Right lobe of liver (tissue), 6 donors: ENCODE measurements around the gene NEDD9. TPM values are rescaled to one million over a fixed set of nuclear protein-coding genes. Genes with fewer than 3 reads are reported as not detected.
A peak's percentile ranks its signal among the peaks of the same experiment; 100 is the strongest.

Experiments used
- ATAC-seq, 4 donors: fragments of 200-7000 bp; cut with Tn5 transposase; one replicate each; pipeline ENCODE4 v1.9.1; 2020; ENCODE audit warnings: mild to moderate bottlenecking in 4 of 4, moderate library complexity in 4 of 4
- DNase-seq, 3 donors: peaks; one replicate each; pipeline ENCODE4 v3.0.0-alpha.2; 2020
- H3K27ac ChIP-seq, 3 donors: fragments of 200-600 bp; one replicate each; pipeline ENCODE4 v1.8.0; 2022
- H3K27me3 ChIP-seq, 2 donors: fragments of 200-600 bp; one replicate each; pipeline ENCODE4 v1.8.0; 2022
- H3K36me3 ChIP-seq, 4 donors: fragments of 200-600 bp; sonication (generic) in 1 of 4; one replicate each; pipeline versions ENCODE4 v1.5.1 to v1.8.0; 2017 to 2022; ENCODE audit warnings: control low read depth in 1 of 4
- H3K4me1 ChIP-seq, 4 donors: fragments of 200-600 bp; sonication (generic) in 1 of 4; one replicate each; pipeline versions ENCODE4 v1.5.1 to v1.8.0; 2017 to 2022; ENCODE audit warnings: control low read depth in 1 of 4
- H3K4me3 ChIP-seq, 3 donors: fragments of 200-600 bp; one replicate each; pipeline ENCODE4 v1.8.0; 2022
- H3K9me3 ChIP-seq, 4 donors: fragments of 200-600 bp; sonication (generic) in 1 of 4; one replicate each; pipeline versions ENCODE4 v1.5.1 to v1.8.0; 2017 to 2022; ENCODE audit warnings: control low read depth in 1 of 4
- CTCF ChIP-seq, 4 donors: fragments of 200-600 bp in 3 of 4; fragments of 450-650 bp in 1 of 4; IDR thresholded peaks; one replicate each; pipeline versions ENCODE4 v1.5.1 to v1.8.0; 2016 to 2022; ENCODE audit warnings: antibody characterized with exemption in 4 of 4, mild to moderate bottlenecking in 2 of 4
- POLR2A ChIP-seq: fragments of 450-650 bp; IDR thresholded peaks from one replicate; pipeline ENCODE4 v1.6.1; 2017; ENCODE audit warnings: antibody characterized with exemption, mild to moderate bottlenecking
- WGBS: methylation state at CpG from one replicate; pipeline ENCODE4 v1.1.6; 2018; ENCODE audit warnings: low coverage, low lambda C conversion rate; ENCODE audit not compliant: insufficient coverage; ENCODE audit errors: missing lambda C conversion rate; 5-methylcytosine and 5-hydroxymethylcytosine counted together
- intact Hi-C, 2 donors: fragments of 100-400 bp; cut with DNase I; formaldehyde crosslinking; loops; one replicate each; pipeline versions ENCODE4 v1.11.2 to v1.14.1; 2022
- total RNA-seq, 6 experiments: library from RNA; depleted of rRNA in 2 of 6; stranded (reverse); fragments of >200 nt in 2 of 6; fragmentation: NEBNext Ultra II Directional in 3 of 6; extraction: Animal tissue kit (Norgen Biotek cat#: 25700) in 3 of 6; gene quantifications; one replicate each; pipeline versions ENCODE4 v1.1.0 to v1.2.4, GENCODE V29; 2016 to 2023
- donor health status: DM: no; HTN: yes; CAD: no.
- donor health status: DM: no; HTN: no; CAD: no.
- donor health status: DM: no; HTN: no; CAD: no.
- donor health status: DM: no; HTN: yes; CAD: no.
- donor health status: DM: no; HTN: yes; CAD: no.

The NEDD9 gene
- total RNA-seq, 6 experiments from 2014 or later = 5.1 to 59.8 (median 26.2) TPM

GRCh38 chr6:11264100-11264499 lies 31.6 kb upstream of the NEDD9 start:
- Histone ChIP-seq H3K27me3 (no peaks in the 10 kb centered on the region), H3K4me3 (no peak overlapping the region), H3K4me1 (peaks cover 0 to 5% (median under 1%) of the 10 kb centered on the region in 4 donors), H3K27ac (peak overlapping the region; percentile 6 to 69 (median 64)), H3K36me3 (no peaks in the 10 kb centered on the region), H3K9me3 (no peaks in the 10 kb centered on the region)
- DNase-seq = no peak
- TF ChIP-seq CTCF (IDR thresholded peaks at IDR 0.05) (no peak), POLR2A (no peak)
- 100% methylated on average over 2 of the region's 6 CpGs for WGBS
- intact Hi-C loops = no loop called here
- no peak for ATAC-seq

GRCh38 chr6:11263291-11263775 lies 30.9 kb upstream of the NEDD9 start:
- TF ChIP-seq POLR2A (peak; percentile 30), CTCF (IDR thresholded peaks at IDR 0.05) (no peak)
- peak; percentile 58 to 72 (median 70) for DNase-seq

GRCh38 chr6:11262242-11262641 lies 29.8 kb upstream of the NEDD9 start:
- ATAC-seq (no peak), DNase-seq (no peak)
- WGBS = 94% methylated on average over 4 of the region's 4 CpGs
- Histone ChIP-seq H3K4me1 (peaks cover 0 to 5% (median 0%) of the 10 kb centered on the region in 4 donors), H3K4me3 (no peak overlapping the region), H3K27ac (no peak overlapping the region), H3K27me3 (no peaks in the 10 kb centered on the region), H3K9me3 (no peaks in the 10 kb centered on the region), H3K36me3 (no peaks in the 10 kb centered on the region)
- no peak for TF ChIP-seq POLR2A
- TF ChIP-seq CTCF (IDR thresholded peaks at IDR 0.05) = no peak
- intact Hi-C loops = no loop called here

More at GRCh38 chr6:11263291-11263775, 30.9 kb upstream of the NEDD9 start:
- H3K27ac ChIP-seq = peak overlapping the region; percentile 63 to 69 (median 64)
- intact Hi-C loops = no loop called here
- peaks cover 0 to 5% (median 0%) of the 10 kb centered on the region in 4 donors for H3K4me1 ChIP-seq
- no peaks in the 10 kb centered on the region for H3K36me3 ChIP-seq
- 15% methylated on average over 5 of the region's 5 CpGs for WGBS
- H3K4me3 ChIP-seq = no peak overlapping the region
- peak; percentile 89 to 96 (median 92) for ATAC-seq
- H3K27me3 ChIP-seq = no peaks in the 10 kb centered on the region
- H3K9me3 ChIP-seq = no peaks in the 10 kb centered on the region

GRCh38 chr6:11260249-11261038 lies 28.0 kb upstream of the NEDD9 start:
- Histone ChIP-seq H3K9me3 (no peaks in the 10 kb centered on the region), H3K4me1 (peaks cover 0 to 5% (median 0%) of the 10 kb centered on the region in 4 donors), H3K27ac (no peak overlapping the region), H3K36me3 (no peaks in the 10 kb centered on the region), H3K27me3 (no peaks in the 10 kb centered on the region), H3K4me3 (no peak overlapping the region)
- ATAC-seq (no peak), DNase-seq (no peak)
- TF ChIP-seq CTCF (IDR thresholded peaks at IDR 0.05) = no peak
- no peak for TF ChIP-seq POLR2A
- WGBS = 81% methylated on average over 4 of the region's 4 CpGs
- intact Hi-C loops = no loop called here
